GM23338 (cell line): Measurements from ENCODE around the gene POLE. TPM values are rescaled to one million over a fixed set of nuclear protein-coding genes. Genes with fewer than 3 reads are reported as not detected.
A peak's percentile ranks its signal among the peaks of the same experiment; 100 is the strongest.

Experiments used
- ATAC-seq: fragments of 200-7000 bp; cut with Tn5 transposase; 3 replicates; pipeline ENCODE4 v1.9.1; 2020
- DNase-seq: peaks from one replicate; pipeline ENCODE4 v3.0.0-alpha.2; 2015; ENCODE audit warnings: low spot score
- H2AFZ ChIP-seq: fragments of 200-600 bp; sonication (generic); 2 replicates; pipeline ENCODE4 v1.8.0; 2016; ENCODE audit warnings: antibody characterized with exemption, mild to moderate bottlenecking, moderate library complexity
- H3F3A ChIP-seq: fragments of 200-600 bp; sonication (generic); replicated peaks from 2 replicates; pipeline ENCODE4 v1.8.0; 2017; ENCODE audit warnings: antibody characterized with exemption, mixed run types, low read depth
- H3K27ac ChIP-seq: fragments of 200-600 bp; sonication (generic); 2 replicates; pipeline ENCODE4 v1.6.1; 2016; ENCODE audit warnings: low read depth
- H3K27me3 ChIP-seq: fragments of 200-600 bp; sonication (generic); 2 replicates; pipeline ENCODE4 v1.8.0; 2016; ENCODE audit warnings: mild to moderate bottlenecking, mixed run types, moderate library complexity; ENCODE audit not compliant: insufficient read depth
- H3K36me3 ChIP-seq: fragments of 200-600 bp; sonication (generic); 2 replicates; pipeline ENCODE4 v1.8.0; 2016; ENCODE audit warnings: mild to moderate bottlenecking; ENCODE audit not compliant: insufficient read depth
- H3K4me1 ChIP-seq: fragments of 200-600 bp; sonication (generic); 2 replicates; pipeline ENCODE4 v1.8.0; 2016; ENCODE audit warnings: mild to moderate bottlenecking, moderate library complexity; ENCODE audit not compliant: insufficient read depth
- H3K4me2 ChIP-seq: fragments of 200-600 bp; sonication (generic); 2 replicates; pipeline ENCODE4 v1.7.1; 2017; ENCODE audit warnings: mixed run types
- H3K4me3 ChIP-seq: fragments of 200-600 bp; sonication (generic); 2 replicates; pipeline ENCODE4 v1.6.1; 2016; ENCODE audit warnings: mixed run types
- H3K79me2 ChIP-seq: fragments of 200-600 bp; sonication (generic); replicated peaks from 2 replicates; pipeline ENCODE4 v1.8.0; 2017; ENCODE audit warnings: mild to moderate bottlenecking; ENCODE audit not compliant: insufficient read depth
- H3K9me2 ChIP-seq: fragments of 200-600 bp; sonication (generic); 2 replicates; pipeline ENCODE4 v1.8.0; 2017; ENCODE audit not compliant: insufficient read depth
- H4K20me1 ChIP-seq: fragments of 200-600 bp; sonication (generic); replicated peaks from 2 replicates; pipeline ENCODE4 v1.8.0; 2017; ENCODE audit warnings: mild to moderate bottlenecking; ENCODE audit not compliant: insufficient read depth
- H3K27ac Mint-ChIP-seq: 2 replicates; pipeline ENCODE4 v1.8.0; 2020; ENCODE audit warnings: inconsistent platforms, mild to moderate bottlenecking, moderate library complexity, mixed read lengths
- H3K27me3 Mint-ChIP-seq: 3 replicates; pipeline ENCODE4 v1.8.0; 2022; ENCODE audit warnings: low read depth, mild to moderate bottlenecking, moderate library complexity, mixed read lengths, inconsistent platforms; ENCODE audit not compliant: insufficient read depth, poor library complexity
- H3K36me3 Mint-ChIP-seq: 3 replicates; pipeline ENCODE4 v1.8.0; 2021; ENCODE audit warnings: low read depth, mild to moderate bottlenecking, inconsistent platforms, moderate library complexity, mixed read lengths
- H3K4me1 Mint-ChIP-seq: 3 replicates; pipeline ENCODE4 v1.8.0; 2020; ENCODE audit warnings: mild to moderate bottlenecking, inconsistent platforms, mixed read lengths
- H3K4me3 Mint-ChIP-seq: 3 replicates; pipeline ENCODE4 v1.8.0; 2021; ENCODE audit warnings: moderate library complexity, mild to moderate bottlenecking, inconsistent platforms, mixed read lengths
- H3K9me3 Mint-ChIP-seq: 3 replicates; pipeline ENCODE4 v1.8.0; 2020; ENCODE audit warnings: moderate library complexity, mild to moderate bottlenecking, inconsistent platforms, mixed read lengths
- CREB1 ChIP-seq: fragments of 250-450 bp; sonication (Bioruptor Pico); IDR thresholded peaks from 2 replicates; pipeline ENCODE4 v1.5.0; 2020; ENCODE audit warnings: low read depth, mild to moderate bottlenecking, moderate library complexity
- CTCF ChIP-seq, 2 experiments: fragments of 200-600 bp in 1 of 2; sonication (generic) in 1 of 2; conservative IDR thresholded peaks; 2 replicates each; pipeline versions ENCODE4 v1.5.1 to v1.6.1; 2016 to 2017; ENCODE audit warnings: antibody characterized with exemption in 2 of 2, low read depth in 2 of 2, mild to moderate bottlenecking in 2 of 2, moderate library complexity in 1 of 2
- ETS1 ChIP-seq: IDR thresholded peaks from 2 replicates; pipeline ENCODE4 v1.6.1; 2016; ENCODE audit warnings: antibody characterized with exemption
- EZH2 ChIP-seq: fragments of 200-600 bp; sonication (generic); IDR thresholded peaks from one replicate; pipeline ENCODE4 v1.8.0; 2017; ENCODE audit warnings: antibody characterized with exemption, mild to moderate bottlenecking, low read depth; ENCODE audit not compliant: unreplicated experiment
- EZH2phosphoT487 ChIP-seq: fragments of 200-600 bp; sonication (generic); IDR thresholded peaks from one replicate; pipeline ENCODE4 v1.8.1; 2018; ENCODE audit warnings: antibody characterized with exemption; ENCODE audit not compliant: unreplicated experiment
- JUNB ChIP-seq: IDR thresholded peaks from one replicate; pipeline ENCODE4 v1.6.1; 2016; ENCODE audit warnings: antibody characterized with exemption; ENCODE audit not compliant: unreplicated experiment
- NANOG ChIP-seq: IDR thresholded peaks from 2 replicates; pipeline ENCODE4 v1.6.1; 2016; ENCODE audit warnings: antibody characterized with exemption, borderline replicate concordance
- POLR2AphosphoS5 ChIP-seq: IDR thresholded peaks from 2 replicates; pipeline ENCODE4 v1.6.1; 2016; ENCODE audit warnings: antibody characterized with exemption, low read depth
- REST ChIP-seq: IDR thresholded peaks from one replicate; pipeline ENCODE4 v1.6.1; 2018; ENCODE audit warnings: antibody characterized with exemption; ENCODE audit not compliant: unreplicated experiment
- STAT1 ChIP-seq: IDR thresholded peaks from one replicate; pipeline ENCODE4 v1.6.1; 2016; ENCODE audit warnings: antibody characterized with exemption; ENCODE audit not compliant: unreplicated experiment
- ZNF114 ChIP-seq: fragments of 250-450 bp; sonication (Bioruptor Pico); IDR thresholded peaks from 2 replicates; pipeline ENCODE4 v1.5.0; 2020; ENCODE audit warnings: mild to moderate bottlenecking, moderate library complexity
- ZNF331 ChIP-seq: fragments of 250-450 bp; sonication (Bioruptor Pico); IDR thresholded peaks from 2 replicates; pipeline ENCODE4 v1.5.0; 2020; ENCODE audit warnings: low read depth, mild to moderate bottlenecking, moderate library complexity
- ZNF462 ChIP-seq: fragments of 250-450 bp; sonication (Bioruptor Pico); IDR thresholded peaks from 2 replicates; pipeline ENCODE4 v1.5.0; 2020; ENCODE audit warnings: mild to moderate bottlenecking, moderate library complexity
- polyA plus RNA-seq: library from polyadenylated mRNA; unstranded; fragments of >200 nt; fragmentation: Nextera tagmentation; extraction: Ambion mirVana; gene quantifications from 2 replicates; pipeline ENCODE4 v1.2.1, GENCODE V29; 2016
- total RNA-seq: library from RNA; depleted of rRNA; stranded (reverse); fragments of >200 nt; shearing (Covaris generic); gene quantifications from 2 replicates; pipeline ENCODE4 v1.2.3, GENCODE V29; 2014

Gene POLE
- total and polyA plus RNA-seq, 2 experiments from 2014 or later = 33.6 to 125 TPM

- Histone ChIP-seq H3K4me2 (no peak overlapping the region), H3K79me2 (peaks cover 14% of the 10 kb centered on the region), H3K4me1 (no peaks in the 10 kb centered on the region), H3K36me3 (peaks cover 7% of the 10 kb centered on the region; the same call in 1 of the 2 replicates), H4K20me1 (peaks cover 5% of the 10 kb centered on the region), H3K27ac (no peak overlapping the region), H3F3A (peaks cover 31% of the 10 kb centered on the region), H3K27me3 (no peaks in the 10 kb centered on the region), H3K9me2 (no peaks in the 10 kb centered on the region), H2AFZ (no peak overlapping the region), H3K4me3 (no peak overlapping the region)
- no peaks in the 10 kb centered on the region for H3K9me3 Mint-ChIP-seq
- TF ChIP-seq CTCF (conservative IDR thresholded peaks at IDR 0.05; ENCODE audit: low read depth in 2 of 2) (no peak), ZNF331 (CRISPR knock-in tag) (no peak), CREB1 (CRISPR knock-in tag) (no peak), ZNF114 (CRISPR knock-in tag) (no peak), ETS1 (no peak), REST (no peak), EZH2phosphoT487 (no peak), NANOG (no peak), EZH2 (no peak), ZNF462 (CRISPR knock-in tag) (no peak), POLR2AphosphoS5 (no peak), JUNB (no peak), STAT1 (no peak)
- DNase-seq = no peak
- H3K27ac Mint-ChIP-seq = peak overlapping the region; percentile 36; the same call in 1 of the 2 replicates
- H3K4me3 Mint-ChIP-seq = no peak overlapping the region
- peaks cover 84% of the 10 kb centered on the region for H3K36me3 Mint-ChIP-seq
- H3K4me1 Mint-ChIP-seq = no peaks in the 10 kb centered on the region
- ATAC-seq = no peak
- peaks cover 17% of the 10 kb centered on the region for H3K27me3 Mint-ChIP-seq
These were observed 32.2 kb upstream of the POLE start for GRCh38 chr12:132719141-132719953.
